Measurements from ENCODE around the gene C3.
"Not testable (repeated sequence)": the region's sequence is repeated elsewhere in the genome, so short reads cannot be mapped to it uniquely, and the experiment has no call there.

Gene C3

DNA sequence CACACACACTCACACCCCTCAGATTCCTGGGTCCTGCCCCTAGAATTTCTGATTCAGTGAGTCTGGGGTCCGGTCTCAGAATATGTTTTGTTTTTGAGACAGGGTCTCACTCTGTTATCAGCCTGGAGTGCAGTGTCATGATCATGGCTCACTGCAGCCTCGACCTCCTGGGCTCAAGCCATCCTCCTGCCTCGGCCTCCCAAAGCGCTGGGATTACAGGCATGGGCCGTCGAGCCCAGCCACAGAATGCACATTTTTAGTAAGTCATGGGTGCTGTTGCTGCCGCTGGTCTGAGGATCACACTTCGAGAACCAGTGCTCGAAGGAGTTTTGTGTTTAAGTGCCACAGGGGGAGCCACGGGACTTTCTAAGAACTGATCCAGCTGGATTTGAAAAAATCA lies 28.4 kb downstream of the C3 start:
- no peak for DNase-seq (ENCODE audit: low read depth, low spot score)

DNA sequence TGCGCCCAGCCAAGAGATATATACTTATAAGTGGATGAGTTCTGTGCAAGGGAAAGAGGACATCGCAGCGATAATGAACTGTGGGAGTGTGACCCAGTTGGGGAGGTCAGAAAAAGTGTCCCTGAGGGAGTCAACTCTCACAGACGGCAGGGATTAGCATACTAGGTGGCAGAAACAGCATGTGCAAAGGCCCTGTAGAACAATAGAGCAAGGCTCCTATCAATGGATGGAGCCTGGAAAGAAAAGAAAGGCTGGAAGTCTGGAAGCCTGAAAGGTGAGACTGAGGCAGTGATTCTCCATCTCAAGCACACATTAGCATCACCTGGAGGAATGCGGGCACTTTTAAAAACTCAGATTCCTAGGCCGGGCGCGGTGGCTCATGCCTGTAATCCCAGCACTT lies 29.1 kb downstream of the C3 start:
- DNase-seq (ENCODE audit: low read depth, low spot score), result no peak

DNA sequence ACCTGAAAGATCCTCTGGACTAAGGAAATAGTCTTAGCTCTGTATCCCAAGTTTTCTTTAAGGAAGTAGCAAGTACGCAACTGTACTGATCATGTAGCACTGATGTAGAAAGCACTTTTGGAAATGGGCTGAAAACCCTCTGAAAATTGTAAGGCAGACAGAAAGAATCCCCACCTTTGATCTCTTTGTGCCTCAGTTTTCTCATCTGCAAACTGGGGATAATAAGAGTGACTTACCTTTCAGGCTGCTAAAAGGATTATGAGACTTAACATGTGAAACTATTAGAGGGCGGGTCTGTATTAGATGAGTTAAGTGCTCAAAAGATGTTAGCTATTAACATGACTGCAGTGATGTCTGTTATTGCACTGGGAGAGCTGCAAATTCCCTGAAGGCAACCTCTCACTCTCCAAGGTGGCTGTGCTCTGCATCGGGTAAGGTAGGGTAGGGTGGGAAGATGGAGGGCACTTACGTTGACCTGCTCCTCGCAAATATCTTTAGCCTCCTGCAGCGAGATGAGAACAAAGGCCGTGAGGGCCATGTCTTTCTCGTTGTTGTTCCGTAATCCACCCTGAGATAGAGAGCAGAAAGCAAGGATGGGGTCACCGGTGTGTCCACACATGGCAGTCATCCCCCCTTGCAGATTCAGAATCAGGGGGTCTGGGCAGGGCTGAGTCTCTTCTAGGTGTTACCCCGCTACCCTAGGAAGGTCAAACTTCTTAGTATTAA lies 30.1 kb downstream of the C3 start:
- no peak for DNase-seq (ENCODE audit: low read depth, low spot score)

GRCh38 chr19:6687114-6687513 lies 33.3 kb downstream of the C3 start:
- DNase-seq (ENCODE audit: low read depth, low spot score), result no peak

- DNase-seq (ENCODE audit: low read depth, low spot score), result no peak
Observed at GRCh38 chr19:6686628-6686975, 33.8 kb downstream of the C3 start.

DNA sequence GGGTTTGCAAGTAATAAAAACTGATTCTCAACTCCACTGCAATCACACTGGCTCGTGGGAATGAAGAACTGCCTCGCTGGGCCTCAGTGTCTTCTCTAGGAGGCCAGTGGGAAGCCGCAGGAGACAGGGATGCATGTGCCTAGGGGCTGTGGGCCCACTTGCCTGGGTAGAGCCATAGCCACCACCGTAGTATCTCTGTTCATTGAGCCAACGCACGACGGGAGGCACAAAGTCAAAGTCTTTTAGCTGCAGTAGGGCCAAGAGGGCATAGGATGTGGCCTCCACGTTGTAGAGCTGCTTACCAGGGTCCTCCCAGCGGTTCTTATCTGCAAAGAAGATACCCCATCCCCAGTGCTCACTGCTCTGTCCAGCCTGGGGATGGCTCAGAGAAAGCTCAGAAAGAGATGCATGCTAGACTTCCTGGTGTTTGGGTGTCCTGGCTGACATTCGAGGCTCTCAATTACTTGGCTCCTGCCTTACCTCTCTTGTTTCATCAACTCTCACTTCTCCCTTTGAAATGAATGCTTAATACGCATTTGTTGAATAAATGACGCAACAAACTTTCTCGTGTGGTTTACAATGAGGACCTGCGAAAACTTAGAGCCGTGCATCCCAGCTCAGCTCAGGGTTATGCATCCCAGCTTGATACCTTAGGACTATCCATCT lies 34.4 kb downstream of the C3 start:
- DNase-seq (ENCODE audit: low read depth, low spot score), result no peak

GRCh38 chr19:6685482-6685881 lies 35.0 kb downstream of the C3 start:
- DNase-seq (ENCODE audit: low read depth, low spot score), result no peak

DNA sequence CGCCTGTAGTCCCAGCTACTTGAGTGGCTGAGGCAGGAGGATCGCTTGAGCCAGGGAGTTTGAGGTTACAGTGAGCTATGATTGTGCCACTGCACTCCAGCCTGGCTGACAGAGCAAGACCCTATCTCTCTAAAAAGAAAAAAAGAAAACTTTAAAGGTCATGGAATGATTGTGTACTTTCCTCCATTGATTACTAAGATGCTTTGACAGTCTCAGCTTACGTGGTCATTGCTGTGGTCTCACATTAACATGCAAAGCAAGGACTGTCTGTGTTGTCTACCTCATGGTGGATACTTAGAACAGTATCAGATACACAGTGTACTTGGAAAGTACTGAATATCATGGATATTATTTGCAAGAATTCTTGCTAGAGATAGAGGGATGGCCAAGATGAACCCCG lies 36.5 kb downstream of the C3 start:
- DNase-seq (ENCODE audit: low read depth, low spot score), result no peak

DNA sequence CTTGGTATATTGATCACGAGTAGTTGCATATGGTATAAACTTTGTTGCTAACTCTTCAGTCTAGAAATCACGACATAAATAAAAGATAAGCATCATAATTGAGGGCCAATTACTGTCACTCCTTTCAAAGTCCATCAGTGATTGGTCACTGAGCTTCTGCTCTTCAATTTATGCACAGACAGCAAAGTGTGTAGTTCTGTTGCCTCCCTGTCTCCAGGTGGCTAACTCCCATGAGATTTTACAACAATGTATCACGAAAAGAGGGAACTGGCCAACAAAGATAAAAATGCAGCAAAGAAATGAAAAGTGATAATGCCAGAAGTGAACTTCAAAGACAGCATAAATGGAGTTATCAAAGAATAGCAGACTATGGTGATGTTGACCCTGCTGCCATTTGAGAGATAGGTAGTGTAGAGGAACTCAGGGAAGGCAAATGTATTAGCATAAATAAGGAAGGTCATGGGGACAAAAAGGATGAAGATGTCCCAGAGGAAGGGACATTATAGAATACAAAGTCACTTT lies 37.8 kb downstream of the C3 start:
- no peak for DNase-seq (ENCODE audit: low read depth, low spot score)

DNA sequence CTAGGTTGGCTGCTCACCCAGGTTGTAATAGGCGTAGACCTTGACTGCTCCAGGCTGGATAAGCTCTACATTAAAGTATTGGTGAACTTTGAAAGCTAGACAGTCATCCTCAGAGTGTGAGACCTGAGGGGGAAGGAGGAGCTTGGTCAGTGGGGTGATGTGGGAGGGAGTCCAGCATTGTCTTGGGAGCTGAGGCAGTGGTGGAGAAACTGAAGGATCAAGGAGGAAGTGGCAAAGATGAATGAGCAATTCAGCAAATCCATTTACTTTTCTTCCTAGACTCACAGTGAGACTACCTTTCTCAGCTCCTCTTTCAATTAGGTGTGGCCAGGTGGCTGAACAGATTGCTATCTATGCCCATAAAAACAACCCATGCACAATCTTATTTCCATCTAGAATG lies 40.3 kb downstream of the C3 start:
- DNase-seq (ENCODE audit: low read depth, low spot score), result no peak

DNA sequence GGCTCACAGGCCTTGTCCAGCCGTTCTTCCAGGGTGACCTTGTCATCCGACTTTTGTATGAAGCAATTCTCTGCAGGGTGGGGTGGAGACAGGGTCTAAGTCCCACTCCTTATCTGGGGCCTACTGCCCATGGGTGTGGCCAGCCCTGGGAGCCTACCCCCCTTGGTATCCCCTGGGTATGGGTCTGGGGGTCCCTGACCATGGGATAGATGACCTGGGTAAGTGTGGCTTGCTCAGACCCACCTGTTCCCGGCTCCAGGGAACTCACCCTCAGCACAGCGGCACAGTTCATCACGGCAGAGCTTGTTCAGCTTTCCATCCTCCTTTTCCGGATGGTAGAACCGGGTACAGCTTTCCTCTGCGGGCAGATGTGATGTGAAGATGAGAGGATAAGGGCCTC lies 41.3 kb downstream of the C3 start:
- no peak for DNase-seq (ENCODE audit: low read depth, low spot score)

- DNase-seq (ENCODE audit: low read depth, low spot score), result no peak
Observed at GRCh38 chr19:6678690-6679109, 41.8 kb downstream of the C3 start.

GRCh38 chr19:6677883-6678689 lies 42.4 kb downstream of the C3 start:
- DNase-seq (ENCODE audit: low read depth, low spot score), result no peak

- no peak for DNase-seq (ENCODE audit: low read depth, low spot score)
Observed at GRCh38 chr19:6677495-6677882, 43.0 kb downstream of the C3 start.

- DNase-seq (ENCODE audit: low read depth, low spot score), result no peak
Observed at GRCh38 chr19:6676288-6676687, 44.2 kb downstream of the C3 start.

- no peak for DNase-seq (ENCODE audit: low read depth, low spot score)
Observed at GRCh38 chr19:6674868-6675305, 45.6 kb downstream of the C3 start.

DNA sequence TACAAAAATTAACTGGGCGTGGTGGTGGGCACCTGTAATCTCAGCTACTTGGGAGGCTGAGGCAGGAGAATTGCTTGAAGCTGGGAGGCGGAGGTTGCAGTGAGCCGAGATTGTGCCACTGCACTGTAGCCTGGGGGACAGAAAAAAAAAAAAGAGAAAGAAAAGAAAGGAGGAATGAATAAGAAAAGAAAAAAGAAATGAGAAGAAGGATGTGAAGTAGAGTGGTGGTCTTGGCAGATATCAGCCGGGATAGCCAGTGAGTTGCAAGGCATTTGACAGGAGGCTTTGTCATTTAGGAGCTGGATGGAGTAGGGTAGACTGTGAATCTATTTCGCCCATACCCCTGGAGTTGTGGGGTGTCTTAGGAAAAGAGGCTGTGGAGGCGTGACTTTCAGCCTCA lies 46.0 kb downstream of the C3 start:
- not testable (repeated sequence) for DNase-seq (ENCODE audit: low read depth, low spot score)

- DNase-seq (ENCODE audit: low read depth, low spot score), result no peak
Observed at GRCh38 chr19:6672693-6673290, 47.7 kb downstream of the C3 start.

DNA sequence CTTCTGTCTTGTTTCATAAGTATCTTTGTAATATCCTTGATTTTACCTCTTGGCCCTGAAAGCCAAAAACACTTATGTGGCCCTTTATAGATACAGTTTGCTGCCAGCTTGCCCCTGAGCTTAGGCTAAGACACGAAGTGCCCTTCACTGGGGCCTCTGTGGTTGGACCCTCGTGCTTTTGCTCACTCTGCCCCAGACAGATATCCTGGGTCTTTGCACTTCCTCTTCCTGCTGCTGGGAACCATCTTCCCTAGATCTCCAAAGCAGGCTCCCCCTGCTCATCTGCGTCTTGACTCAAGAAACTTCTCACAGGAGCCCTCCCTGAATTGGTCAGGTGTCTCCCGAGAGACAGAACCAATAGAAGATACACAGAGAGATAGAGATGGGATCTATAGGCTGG lies 48.5 kb downstream of the C3 start:
- no peak for DNase-seq (ENCODE audit: low read depth, low spot score)

- no peak for DNase-seq (ENCODE audit: low read depth, low spot score)
Observed at GRCh38 chr19:6668691-6669090, 51.8 kb downstream of the C3 start.

DNA sequence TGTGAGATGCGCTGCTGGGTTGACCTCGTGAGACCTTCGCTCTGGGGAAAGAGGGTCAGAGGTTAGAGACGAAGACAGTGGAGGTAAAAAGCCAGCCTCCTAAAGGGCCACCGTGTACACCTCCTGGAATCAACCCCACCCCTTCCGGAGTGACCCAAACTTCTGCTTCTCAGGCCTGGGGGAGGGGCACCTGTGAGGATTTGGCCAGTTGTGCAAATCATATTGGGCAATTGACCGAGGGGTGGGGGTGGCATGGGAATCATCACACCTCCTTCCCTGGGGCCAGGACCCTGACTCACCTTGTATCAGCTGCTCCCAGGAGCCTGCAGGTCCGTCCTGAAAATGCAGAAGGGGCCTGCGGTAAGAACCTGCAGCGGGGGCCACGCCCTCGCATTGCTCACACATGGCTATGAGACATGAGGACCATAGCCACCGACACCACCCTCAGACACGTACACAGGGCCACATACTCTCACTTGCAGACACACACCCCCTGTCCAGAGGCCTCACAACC lies 53.3 kb downstream of the C3 start:
- DNase-seq (ENCODE audit: low read depth, low spot score), result no peak

DNA sequence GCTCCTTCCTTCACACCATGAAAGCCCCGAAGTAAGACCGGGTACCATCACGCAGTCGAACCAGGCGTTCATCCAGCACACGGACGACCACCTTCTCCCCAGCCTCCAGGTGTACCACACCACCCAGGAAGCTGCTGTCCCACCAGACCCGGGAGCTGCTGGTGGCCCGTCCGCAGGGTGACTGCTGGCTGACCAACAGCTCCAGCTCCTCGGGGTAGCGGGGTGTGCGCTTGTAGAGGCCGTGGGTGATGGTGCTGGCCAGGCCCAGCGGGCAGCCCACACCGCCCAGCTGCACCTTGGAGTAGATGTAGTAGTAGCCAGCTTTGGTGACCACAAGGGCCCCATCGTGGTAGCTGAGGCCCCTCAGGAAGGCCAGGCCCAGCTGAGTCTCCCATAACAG lies 55.5 kb downstream of the C3 start:
- DNase-seq (ENCODE audit: low read depth, low spot score), result no peak

All from brain pericyte (primary cell).